ENCODE results near the gene EPHA6. TPM values are rescaled to one million over a fixed set of nuclear protein-coding genes. Genes with fewer than 3 reads are reported as not detected.

The EPHA6 gene
- total RNA-seq, 1 experiment from 2014 or later: 2.7 TPM

DNA sequence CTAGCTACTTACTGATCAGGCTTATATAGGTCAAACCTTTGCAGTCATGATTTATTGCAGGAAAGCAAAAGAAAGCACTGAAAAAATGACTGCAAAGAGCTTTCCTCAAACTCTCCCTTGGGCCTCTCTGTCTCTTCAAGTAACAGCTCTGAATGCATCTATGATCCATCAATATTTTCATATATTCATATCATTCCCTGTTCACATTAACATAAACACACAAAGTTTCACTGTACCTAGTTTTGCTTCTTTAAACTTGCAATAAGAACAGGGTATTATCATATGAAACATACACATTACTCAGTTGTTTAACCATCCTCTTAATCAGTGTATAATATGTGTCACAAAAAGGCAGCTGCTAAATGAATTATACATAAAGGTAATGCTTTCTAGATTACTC, 842.2 kb downstream of the EPHA6 start:
- no peak overlapping the region for H3K4me3 Mint-ChIP-seq (ENCODE audit: unreplicated experiment)
- H3K36me3 Mint-ChIP-seq (ENCODE audit: insufficient read depth, unreplicated experiment): no peaks in the 10 kb centered on the region
- no peaks in the 10 kb centered on the region for H3K4me1 ChIP-seq
- intact Hi-C loops (cut with micrococcal nuclease; ENCODE audit: unreplicated experiment): loop anchor here (5.0 kb wide), 1 partner anchor 74 kb away; no protein-coding TSS in a partner anchor
- H3K9me3 ChIP-seq: no peaks in the 10 kb centered on the region
- ChIA-PET CTCF (no interaction called here), POLR2A (no interaction called here)
- H3K9me3 Mint-ChIP-seq (ENCODE audit: unreplicated experiment): no peaks in the 10 kb centered on the region
- no TSS peak for BruUV-seq (replicated peaks)
- TF ChIP-seq, protein P1, sequence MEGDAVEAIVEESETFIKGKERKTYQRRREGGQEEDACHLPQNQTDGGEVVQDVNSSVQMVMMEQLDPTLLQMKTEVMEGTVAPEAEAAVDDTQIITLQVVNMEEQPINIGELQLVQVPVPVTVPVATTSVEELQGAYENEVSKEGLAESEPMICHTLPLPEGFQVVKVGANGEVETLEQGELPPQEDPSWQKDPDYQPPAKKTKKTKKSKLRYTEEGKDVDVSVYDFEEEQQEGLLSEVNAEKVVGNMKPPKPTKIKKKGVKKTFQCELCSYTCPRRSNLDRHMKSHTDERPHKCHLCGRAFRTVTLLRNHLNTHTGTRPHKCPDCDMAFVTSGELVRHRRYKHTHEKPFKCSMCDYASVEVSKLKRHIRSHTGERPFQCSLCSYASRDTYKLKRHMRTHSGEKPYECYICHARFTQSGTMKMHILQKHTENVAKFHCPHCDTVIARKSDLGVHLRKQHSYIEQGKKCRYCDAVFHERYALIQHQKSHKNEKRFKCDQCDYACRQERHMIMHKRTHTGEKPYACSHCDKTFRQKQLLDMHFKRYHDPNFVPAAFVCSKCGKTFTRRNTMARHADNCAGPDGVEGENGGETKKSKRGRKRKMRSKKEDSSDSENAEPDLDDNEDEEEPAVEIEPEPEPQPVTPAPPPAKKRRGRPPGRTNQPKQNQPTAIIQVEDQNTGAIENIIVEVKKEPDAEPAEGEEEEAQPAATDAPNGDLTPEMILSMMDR (IDR thresholded peaks at IDR 0.05; ENCODE audit: insufficient read depth in 1 of 2, low read depth in 1 of 2, low read length in 1 of 2, severe bottlenecking in 1 of 2, unreplicated experiment in 1 of 2): no peak
- no peaks in the 10 kb centered on the region for H3K4me1 Mint-ChIP-seq (ENCODE audit: low read depth, unreplicated experiment)
- no peak overlapping the region for H3K4me3 ChIP-seq (ENCODE audit: low read depth, low read length)
- H3K36me3 ChIP-seq (ENCODE audit: control insufficient read depth, insufficient read depth, low read length): no peaks in the 10 kb centered on the region
- H3K27me3 ChIP-seq (replicated peaks; ENCODE audit: control insufficient read depth, insufficient read depth, low read length): no peaks in the 10 kb centered on the region
- H3K27ac Mint-ChIP-seq (ENCODE audit: unreplicated experiment): no peak overlapping the region
- no peaks in the 10 kb centered on the region for H3K27me3 Mint-ChIP-seq (ENCODE audit: insufficient read depth, unreplicated experiment)
- no peak for DNase-seq

DNA sequence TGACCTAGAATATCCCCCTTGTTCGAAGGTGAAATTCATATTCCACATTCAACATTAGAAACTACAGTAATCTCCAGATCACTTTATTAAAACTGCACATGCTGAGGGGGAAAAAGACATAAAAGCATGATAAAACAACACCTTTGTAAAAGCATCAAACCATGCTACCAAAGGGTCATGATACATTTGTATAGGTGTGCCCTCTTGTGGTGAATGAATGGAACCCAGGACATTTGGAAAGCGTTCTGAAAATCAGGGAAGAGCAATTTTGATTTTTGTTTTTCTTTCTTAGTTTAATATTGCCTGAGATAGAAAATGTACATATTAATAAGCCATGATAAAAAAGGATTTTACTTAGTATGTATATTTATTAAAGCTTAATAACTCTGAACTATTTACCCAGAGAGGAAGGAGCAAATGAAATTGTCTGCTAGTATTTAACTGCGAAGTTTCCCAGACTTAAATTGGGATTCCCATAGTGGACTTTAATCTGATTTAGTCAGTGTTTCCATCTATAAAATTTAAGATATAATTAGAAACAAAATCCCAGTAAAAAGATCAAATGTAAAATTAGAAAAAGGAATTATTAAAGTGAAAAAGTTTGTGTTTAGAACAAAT, 844.4 kb downstream of the EPHA6 start:
- H3K4me1 Mint-ChIP-seq (ENCODE audit: low read depth, unreplicated experiment): no peaks in the 10 kb centered on the region
- H3K36me3 ChIP-seq (ENCODE audit: control insufficient read depth, insufficient read depth, low read length): no peaks in the 10 kb centered on the region
- H3K9me3 Mint-ChIP-seq (ENCODE audit: unreplicated experiment): no peaks in the 10 kb centered on the region
- peak in 1 of 2 experiments; percentile 4 for DNase-seq
- no peak overlapping the region for H3K27ac Mint-ChIP-seq (ENCODE audit: unreplicated experiment)
- intact Hi-C loops (cut with micrococcal nuclease; ENCODE audit: unreplicated experiment): loop anchor here (1.0 to 5.0 kb wide), 3 partner anchors 76 to 795 kb away; no protein-coding TSS in a partner anchor
- H3K36me3 Mint-ChIP-seq (ENCODE audit: insufficient read depth, unreplicated experiment): no peaks in the 10 kb centered on the region
- TF ChIP-seq, protein P1 (IDR thresholded peaks at IDR 0.05; ENCODE audit: insufficient read depth in 1 of 2, low read depth in 1 of 2, low read length in 1 of 2, severe bottlenecking in 1 of 2, unreplicated experiment in 1 of 2): peak; percentile 61 to 66
- ChIA-PET POLR2A (no interaction called here), CTCF (no interaction called here)
- H3K4me3 Mint-ChIP-seq (ENCODE audit: unreplicated experiment): no peak overlapping the region
- no peaks in the 10 kb centered on the region for H3K27me3 Mint-ChIP-seq (ENCODE audit: insufficient read depth, unreplicated experiment)
- no peaks in the 10 kb centered on the region for H3K27me3 ChIP-seq (replicated peaks; ENCODE audit: control insufficient read depth, insufficient read depth, low read length)
- H3K9me3 ChIP-seq: no peaks in the 10 kb centered on the region
- no peak overlapping the region for H3K4me3 ChIP-seq (ENCODE audit: low read depth, low read length)
- BruUV-seq (replicated peaks): no TSS peak
- H3K4me1 ChIP-seq: no peaks in the 10 kb centered on the region

DNA sequence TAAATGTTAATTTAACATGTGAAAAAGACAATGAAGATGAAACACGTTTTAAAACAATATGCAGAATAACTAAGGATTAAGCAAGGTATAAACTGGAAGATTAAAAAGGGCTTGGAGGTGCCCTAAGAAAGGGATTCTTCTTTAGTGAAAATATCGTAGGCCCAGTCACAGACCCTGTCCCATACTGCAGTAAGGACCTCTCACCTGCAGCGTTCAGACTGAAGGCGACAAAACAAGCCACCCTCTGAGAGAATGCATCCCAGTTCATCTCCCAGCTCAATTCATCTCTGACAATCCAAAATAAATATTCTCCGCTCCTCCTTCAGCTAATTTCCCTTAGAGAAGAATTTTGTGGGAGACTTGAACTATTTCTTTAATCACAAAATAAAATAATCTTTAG, 847.9 kb downstream of the EPHA6 start:
- H3K4me3 Mint-ChIP-seq (ENCODE audit: unreplicated experiment): no peak overlapping the region
- Histone ChIP-seq H3K4me1 (no peaks in the 10 kb centered on the region), H3K4me3 (ENCODE audit: low read depth, low read length) (no peak overlapping the region), H3K27me3 (replicated peaks; ENCODE audit: control insufficient read depth, insufficient read depth, low read length) (no peaks in the 10 kb centered on the region), H3K9me3 (no peaks in the 10 kb centered on the region), H3K36me3 (ENCODE audit: control insufficient read depth, insufficient read depth, low read length) (no peaks in the 10 kb centered on the region)
- BruUV-seq (replicated peaks): no TSS peak
- no peak overlapping the region for H3K27ac Mint-ChIP-seq (ENCODE audit: unreplicated experiment)
- no peak for DNase-seq
- TF ChIP-seq, protein P1 (IDR thresholded peaks at IDR 0.05; ENCODE audit: insufficient read depth in 1 of 2, low read depth in 1 of 2, low read length in 1 of 2, severe bottlenecking in 1 of 2, unreplicated experiment in 1 of 2): no peak
- ChIA-PET POLR2A (no interaction called here), CTCF (no interaction called here)
- no peaks in the 10 kb centered on the region for H3K4me1 Mint-ChIP-seq (ENCODE audit: low read depth, unreplicated experiment)
- H3K27me3 Mint-ChIP-seq (ENCODE audit: insufficient read depth, unreplicated experiment): no peaks in the 10 kb centered on the region
- intact Hi-C loops (cut with micrococcal nuclease; ENCODE audit: unreplicated experiment): no loop called here
- H3K9me3 Mint-ChIP-seq (ENCODE audit: unreplicated experiment): no peaks in the 10 kb centered on the region
- H3K36me3 Mint-ChIP-seq (ENCODE audit: insufficient read depth, unreplicated experiment): no peaks in the 10 kb centered on the region

Measured in Caco-2 (cell line).